ENCODE data around the gene ENKD1.

DNA sequence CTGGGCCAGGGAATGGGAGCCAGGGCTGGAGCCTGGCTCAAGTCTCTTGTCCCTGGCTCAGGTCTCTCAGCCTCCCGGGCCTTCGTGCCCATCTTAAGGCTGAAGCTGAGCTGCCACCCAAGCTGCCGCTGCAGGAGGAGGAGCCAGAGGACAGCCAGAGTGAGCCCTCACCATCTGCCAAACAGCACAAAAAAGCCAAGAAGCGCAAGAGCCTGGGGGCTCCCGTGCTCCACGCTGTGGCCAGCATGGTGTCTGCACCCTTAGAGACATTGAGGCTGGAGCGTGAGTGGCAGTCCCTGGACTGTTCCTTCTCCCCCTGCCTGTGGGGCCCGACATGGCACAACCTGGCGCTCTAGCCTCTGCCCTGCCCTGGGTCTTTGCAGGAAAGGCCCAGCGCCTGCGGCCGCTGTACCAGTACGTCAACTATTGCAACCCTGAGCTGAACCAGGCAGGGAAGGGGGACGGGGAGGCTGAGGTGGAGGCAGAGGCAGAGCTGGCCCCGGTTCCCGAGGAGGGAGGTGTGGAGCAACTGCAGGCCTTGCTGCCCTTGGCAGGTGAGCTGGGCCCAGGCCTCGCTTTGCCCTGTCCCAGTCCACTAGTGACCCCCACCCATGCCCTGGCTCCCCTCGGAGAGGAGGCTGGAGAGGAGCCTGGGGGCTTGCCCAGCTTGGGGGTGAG, 1.4 kb upstream of the ENKD1 start:
- no peak for TF ChIP-seq POLR2A (IDR thresholded peaks at IDR 0.05)
- TF ChIP-seq, protein P1, sequence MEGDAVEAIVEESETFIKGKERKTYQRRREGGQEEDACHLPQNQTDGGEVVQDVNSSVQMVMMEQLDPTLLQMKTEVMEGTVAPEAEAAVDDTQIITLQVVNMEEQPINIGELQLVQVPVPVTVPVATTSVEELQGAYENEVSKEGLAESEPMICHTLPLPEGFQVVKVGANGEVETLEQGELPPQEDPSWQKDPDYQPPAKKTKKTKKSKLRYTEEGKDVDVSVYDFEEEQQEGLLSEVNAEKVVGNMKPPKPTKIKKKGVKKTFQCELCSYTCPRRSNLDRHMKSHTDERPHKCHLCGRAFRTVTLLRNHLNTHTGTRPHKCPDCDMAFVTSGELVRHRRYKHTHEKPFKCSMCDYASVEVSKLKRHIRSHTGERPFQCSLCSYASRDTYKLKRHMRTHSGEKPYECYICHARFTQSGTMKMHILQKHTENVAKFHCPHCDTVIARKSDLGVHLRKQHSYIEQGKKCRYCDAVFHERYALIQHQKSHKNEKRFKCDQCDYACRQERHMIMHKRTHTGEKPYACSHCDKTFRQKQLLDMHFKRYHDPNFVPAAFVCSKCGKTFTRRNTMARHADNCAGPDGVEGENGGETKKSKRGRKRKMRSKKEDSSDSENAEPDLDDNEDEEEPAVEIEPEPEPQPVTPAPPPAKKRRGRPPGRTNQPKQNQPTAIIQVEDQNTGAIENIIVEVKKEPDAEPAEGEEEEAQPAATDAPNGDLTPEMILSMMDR (IDR thresholded peaks at IDR 0.05): peak in 1 of 3 donors; percentile 81

All from lower leg skin (tissue), 3 donors.